Endothelial cell of umbilical vein (primary cell): ENCODE results near the gene EEF1E1. TPM values are rescaled to one million over a fixed set of nuclear protein-coding genes. Genes with fewer than 3 reads are reported as not detected.

Experiments used
- BruUV-seq: library from RNA; stranded (reverse); fragments of 400-500 nt; replicated peaks from 2 replicates; lab custom pipeline; 2021; lab: Mats Ljungman, UMichigan
- CTCF ChIA-PET: fragments of 300-600, 350-600 bp; sonication (Branson Sonifier 250); formaldehyde crosslinking; loops from one replicate; lab custom pipeline; 2021; ENCODE audit warnings: antibody characterized with exemption, inconsistent platforms; lab: Charles Lee
- POLR2A ChIA-PET: fragments of 300-600, 350-600 bp; sonication (Branson Sonifier 250); formaldehyde crosslinking; loops from one replicate; lab custom pipeline; 2021; ENCODE audit warnings: antibody characterized with exemption, inconsistent platforms; lab: Charles Lee
- DNase-seq: peaks from one replicate; pipeline ENCODE4 v3.0.0-alpha.2; 2011; ENCODE audit warnings: low read depth, low spot score
- FAIRE-seq: peaks from 2 replicates; lab custom pipeline; 2011; peaks lifted over from hg19 to GRCh38; lab: Jason Lieb, UNC
- H2AFZ ChIP-seq: 2 replicates; pipeline ENCODE4 v1.6.0; 2012; ENCODE audit warnings: low read depth, low read length, control low read depth, inconsistent platforms
- H3K27ac ChIP-seq: 2 replicates; pipeline ENCODE4 v1.5.1; 2011; ENCODE audit warnings: low read depth, mild to moderate bottlenecking, control low read depth, low read length, moderate library complexity; ENCODE audit not compliant: insufficient read depth
- H3K27me3 ChIP-seq, 2 experiments: 2 replicates each; pipeline versions ENCODE4 v1.6.0 to v1.6.1; 2011; ENCODE audit warnings: low read length in 2 of 2, mixed read lengths in 1 of 2; ENCODE audit not compliant: control insufficient read depth in 2 of 2, insufficient read depth in 2 of 2
- H3K36me3 ChIP-seq, 2 experiments: 2 replicates in 1 of 2; 3 replicates in 1 of 2; pipeline ENCODE4 v1.5.1; 2011; ENCODE audit warnings: low read length in 2 of 2, mild to moderate bottlenecking in 1 of 2, moderate library complexity in 1 of 2; ENCODE audit not compliant: control insufficient read depth in 2 of 2, insufficient read depth in 2 of 2; ENCODE audit errors: extremely low read depth in 1 of 2
- H3K4me1 ChIP-seq: 3 replicates; pipeline ENCODE4 v1.5.1; 2011; ENCODE audit warnings: mild to moderate bottlenecking, low read length; ENCODE audit not compliant: control insufficient read depth, insufficient read depth; ENCODE audit errors: extremely low read depth
- H3K4me2 ChIP-seq: 2 replicates; pipeline ENCODE4 v1.6.1; 2011; ENCODE audit warnings: low read length, control low read depth, mixed read lengths; ENCODE audit not compliant: insufficient read depth
- H3K4me3 ChIP-seq, 3 experiments: fragments of 200-600 bp in 1 of 3; sonication (generic), shearing (Covaris generic) in 1 of 3; replicated peaks in 1 of 3; 2 replicates each; pipeline ENCODE4 v1.5.1; 2011 to 2016; ENCODE audit warnings: control low read depth in 3 of 3, low read length in 3 of 3, mild to moderate bottlenecking in 2 of 3, inconsistent platforms in 1 of 3, low read depth in 1 of 3, moderate library complexity in 1 of 3; ENCODE audit not compliant: insufficient read depth in 1 of 3
- H3K79me2 ChIP-seq: 2 replicates; pipeline ENCODE4 v1.6.0; 2012; ENCODE audit warnings: low read length, inconsistent platforms; ENCODE audit not compliant: control insufficient read depth, insufficient read depth
- H3K9ac ChIP-seq: replicated peaks from 2 replicates; pipeline ENCODE3; 2011; ENCODE audit warnings: low read length, control low read depth; ENCODE audit not compliant: insufficient read depth; ENCODE audit errors: extremely low read depth
- H3K9me1 ChIP-seq: replicated peaks from 3 replicates; pipeline ENCODE4 v1.6.0; 2011; ENCODE audit warnings: mild to moderate bottlenecking, low read length; ENCODE audit not compliant: control insufficient read depth, insufficient read depth; ENCODE audit errors: extremely low read depth
- H3K9me3 ChIP-seq: replicated peaks from 2 replicates; pipeline ENCODE4 v1.5.1; 2012; ENCODE audit warnings: low read length, inconsistent platforms; ENCODE audit not compliant: control insufficient read depth, insufficient read depth
- H4K20me1 ChIP-seq: replicated peaks from 2 replicates; pipeline ENCODE3; 2011; ENCODE audit warnings: mild to moderate bottlenecking, low read length; ENCODE audit not compliant: control insufficient read depth, insufficient read depth; ENCODE audit errors: extremely low read depth
- EZH2 ChIP-seq: IDR thresholded peaks from 2 replicates; pipeline ENCODE4 v1.6.1; 2012; ENCODE audit warnings: borderline replicate concordance, low read depth, mild to moderate bottlenecking, moderate library complexity, low read length, inconsistent platforms; ENCODE audit not compliant: severe bottlenecking
- FOS ChIP-seq: IDR thresholded peaks from 2 replicates; pipeline ENCODE4 v1.6.1; 2011; ENCODE audit warnings: mild to moderate bottlenecking, low read length, moderate library complexity, borderline replicate concordance; ENCODE audit not compliant: insufficient read depth
- GATA2 ChIP-seq: IDR thresholded peaks from 2 replicates; pipeline ENCODE4 v1.7.0; 2011; ENCODE audit warnings: low read depth, mild to moderate bottlenecking, moderate library complexity, mixed read lengths, low read length; ENCODE audit not compliant: insufficient read length, insufficient read depth
- JUN ChIP-seq: IDR thresholded peaks from 2 replicates; pipeline ENCODE4 v1.6.1; 2011; ENCODE audit warnings: borderline replicate concordance, low read depth; ENCODE audit not compliant: insufficient read length, insufficient read depth
- MYC ChIP-seq: IDR thresholded peaks from one replicate; pipeline ENCODE4 v1.6.1; 2011; ENCODE audit warnings: mild to moderate bottlenecking, low read depth, low read length
- POLR2A ChIP-seq: IDR thresholded peaks from 2 replicates; pipeline ENCODE4 v1.6.1; 2012; ENCODE audit warnings: low read depth, mild to moderate bottlenecking, control low read depth, low read length
- POLR2AphosphoS5 ChIP-seq: IDR thresholded peaks from 2 replicates; pipeline ENCODE4 v1.6.1; 2012; ENCODE audit warnings: low read depth, mild to moderate bottlenecking, control low read depth, low read length, moderate library complexity; ENCODE audit not compliant: insufficient read depth
- dilution Hi-C: fragments of 300-500 bp; cut with MboI; formaldehyde crosslinking; loops from one replicate; pipeline ENCODE4 v1.15.0; 2019; ENCODE audit warnings: low sequenced_read_pairs; ENCODE audit not compliant: extremely low pct_ligation_motif_present
- intact Hi-C: fragments of 100-400 bp; cut with micrococcal nuclease; formaldehyde crosslinking; loops from one replicate; pipeline ENCODE4 v1.10.0; 2022
- polyA plus RNA-seq, 4 experiments: library from polyadenylated mRNA; depleted of rRNA in 3 of 4; stranded (reverse) in 3 of 4; unstranded in 1 of 4; fragments of >200 nt; gene quantifications; 2 replicates each; pipeline versions ENCODE4 v1.2.1 to v1.2.3, GENCODE V29; 2011 to 2012; ENCODE audit warnings: missing spikeins in 1 of 4
- total RNA-seq: library from RNA; stranded (reverse); gene quantifications from 2 replicates; pipeline ENCODE4 v1.2.3, GENCODE V29; 2021
- TF ChIP-seq, protein P1 (sequence below), 2 donors: IDR thresholded peaks; 1 replicate in 1 of 2; 2 replicates in 1 of 2; pipeline ENCODE4 v1.5.1; 2011; ENCODE audit warnings: low read length in 2 of 2, mild to moderate bottlenecking in 2 of 2, moderate library complexity in 2 of 2, control low read depth in 1 of 2, inconsistent platforms in 1 of 2, low read depth in 1 of 2; ENCODE audit not compliant: insufficient read depth in 1 of 2; ENCODE audit errors: extremely low read depth in 1 of 2
- TF ChIP-seq, protein P2 (sequence below): IDR thresholded peaks from 2 replicates; pipeline ENCODE4 v1.6.1; 2011; ENCODE audit not compliant: insufficient read depth, insufficient read length

The EEF1E1 gene
- total and polyA plus RNA-seq, 2 donors (not counting 3 experiments of a cell fraction or from before 2014, with no cell fraction given), result 53.8 to 58.1 TPM

DNA sequence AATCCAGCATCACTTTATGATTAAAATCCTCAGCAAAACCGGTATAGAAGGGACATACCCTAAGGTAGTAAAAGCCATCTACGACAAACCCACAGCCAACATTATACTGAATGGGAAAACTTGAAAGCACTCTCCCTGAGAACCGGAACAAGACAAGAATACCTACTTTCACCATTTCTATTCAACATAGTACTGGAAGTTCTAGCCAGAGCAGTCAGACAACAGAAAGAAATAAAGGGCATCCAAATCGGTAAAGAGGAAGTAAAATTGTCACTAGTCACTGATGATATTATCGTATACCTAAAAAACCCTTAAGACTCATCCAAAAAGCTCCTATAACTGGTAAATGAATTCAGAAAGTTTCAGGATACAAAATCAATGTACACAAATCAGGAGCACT lies 71.4 kb downstream of the EEF1E1 start:
- BruUV-seq, result no TSS peak
- CTCF ChIA-PET, result no interaction called here
- Histone ChIP-seq H3K79me2 (peaks cover 39% of the 10 kb centered on the region), H3K4me3 (no peak overlapping the region), H2AFZ (no peak overlapping the region), H3K9me3 (no peaks in the 10 kb centered on the region), H3K4me1 (peaks cover 22% of the 10 kb centered on the region), H3K9me1 (no peaks in the 10 kb centered on the region), H3K36me3 (no peaks in the 10 kb centered on the region), H3K27me3 (no peaks in the 10 kb centered on the region), H3K9ac (no peak overlapping the region), H3K27ac (no peak overlapping the region), H4K20me1 (no peaks in the 10 kb centered on the region), H3K4me2 (no peak overlapping the region)
- dilution Hi-C loops, result no loop called here
- TF ChIP-seq, protein P1, sequence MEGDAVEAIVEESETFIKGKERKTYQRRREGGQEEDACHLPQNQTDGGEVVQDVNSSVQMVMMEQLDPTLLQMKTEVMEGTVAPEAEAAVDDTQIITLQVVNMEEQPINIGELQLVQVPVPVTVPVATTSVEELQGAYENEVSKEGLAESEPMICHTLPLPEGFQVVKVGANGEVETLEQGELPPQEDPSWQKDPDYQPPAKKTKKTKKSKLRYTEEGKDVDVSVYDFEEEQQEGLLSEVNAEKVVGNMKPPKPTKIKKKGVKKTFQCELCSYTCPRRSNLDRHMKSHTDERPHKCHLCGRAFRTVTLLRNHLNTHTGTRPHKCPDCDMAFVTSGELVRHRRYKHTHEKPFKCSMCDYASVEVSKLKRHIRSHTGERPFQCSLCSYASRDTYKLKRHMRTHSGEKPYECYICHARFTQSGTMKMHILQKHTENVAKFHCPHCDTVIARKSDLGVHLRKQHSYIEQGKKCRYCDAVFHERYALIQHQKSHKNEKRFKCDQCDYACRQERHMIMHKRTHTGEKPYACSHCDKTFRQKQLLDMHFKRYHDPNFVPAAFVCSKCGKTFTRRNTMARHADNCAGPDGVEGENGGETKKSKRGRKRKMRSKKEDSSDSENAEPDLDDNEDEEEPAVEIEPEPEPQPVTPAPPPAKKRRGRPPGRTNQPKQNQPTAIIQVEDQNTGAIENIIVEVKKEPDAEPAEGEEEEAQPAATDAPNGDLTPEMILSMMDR (IDR thresholded peaks at IDR 0.05; ENCODE audit: extremely low read depth in 1 of 2, insufficient read depth in 1 of 2, low read depth in 1 of 2, low read length in 2 of 2), result no peak
- TF ChIP-seq, protein P2, sequence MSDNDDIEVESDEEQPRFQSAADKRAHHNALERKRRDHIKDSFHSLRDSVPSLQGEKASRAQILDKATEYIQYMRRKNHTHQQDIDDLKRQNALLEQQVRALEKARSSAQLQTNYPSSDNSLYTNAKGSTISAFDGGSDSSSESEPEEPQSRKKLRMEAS, result no peak
- TF ChIP-seq EZH2 (no peak), JUN (no peak), FOS (no peak), POLR2AphosphoS5 (no peak), GATA2 (no peak), POLR2A (no peak), MYC (no peak)
- FAIRE-seq (no peak), DNase-seq (no peak)
- intact Hi-C loops, result no loop called here
- POLR2A ChIA-PET, result no interaction called here

Other genes with a start within 250 kb of the EEF1E1 start
- gene TXNDC5, start 191.8 kb downstream of the EEF1E1 start, total RNA-seq, result 1,581 and 1,665 TPM in 2 replicates
- gene TXNDC5, start 191.8 kb downstream of the EEF1E1 start, polyA plus RNA-seq, result 2,566 and 2,629 TPM in 2 replicates
- 16.3 and 19.1 TPM in 2 replicates for gene BLOC1S5, start 38.2 kb downstream of the EEF1E1 start, total RNA-seq
- gene BLOC1S5, start 38.2 kb downstream of the EEF1E1 start, polyA plus RNA-seq, result 3.1 and 3.9 TPM in 2 replicates